Uterus (tissue), 2 donors: ENCODE measurements around the gene GAS2L1.

Experiments used
- POLR2A ChIP-seq, 2 donors: fragments of 450-650 bp; IDR thresholded peaks; one replicate each; pipeline ENCODE4 v1.6.1; 2016; ENCODE audit warnings: antibody characterized with exemption in 2 of 2, mild to moderate bottlenecking in 1 of 2, moderate library complexity in 1 of 2
- TF ChIP-seq, protein P1 (sequence below), 4 experiments: fragments of 200-600 bp in 2 of 4; fragments of 450-650 bp in 2 of 4; sonication (generic) in 2 of 4; IDR thresholded peaks; one replicate each; pipeline ENCODE4 v1.5.1; 2016 to 2019; ENCODE audit warnings: antibody characterized with exemption in 4 of 4, mild to moderate bottlenecking in 2 of 4, moderate library complexity in 1 of 4

- TF ChIP-seq, protein P1, sequence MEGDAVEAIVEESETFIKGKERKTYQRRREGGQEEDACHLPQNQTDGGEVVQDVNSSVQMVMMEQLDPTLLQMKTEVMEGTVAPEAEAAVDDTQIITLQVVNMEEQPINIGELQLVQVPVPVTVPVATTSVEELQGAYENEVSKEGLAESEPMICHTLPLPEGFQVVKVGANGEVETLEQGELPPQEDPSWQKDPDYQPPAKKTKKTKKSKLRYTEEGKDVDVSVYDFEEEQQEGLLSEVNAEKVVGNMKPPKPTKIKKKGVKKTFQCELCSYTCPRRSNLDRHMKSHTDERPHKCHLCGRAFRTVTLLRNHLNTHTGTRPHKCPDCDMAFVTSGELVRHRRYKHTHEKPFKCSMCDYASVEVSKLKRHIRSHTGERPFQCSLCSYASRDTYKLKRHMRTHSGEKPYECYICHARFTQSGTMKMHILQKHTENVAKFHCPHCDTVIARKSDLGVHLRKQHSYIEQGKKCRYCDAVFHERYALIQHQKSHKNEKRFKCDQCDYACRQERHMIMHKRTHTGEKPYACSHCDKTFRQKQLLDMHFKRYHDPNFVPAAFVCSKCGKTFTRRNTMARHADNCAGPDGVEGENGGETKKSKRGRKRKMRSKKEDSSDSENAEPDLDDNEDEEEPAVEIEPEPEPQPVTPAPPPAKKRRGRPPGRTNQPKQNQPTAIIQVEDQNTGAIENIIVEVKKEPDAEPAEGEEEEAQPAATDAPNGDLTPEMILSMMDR (IDR thresholded peaks at IDR 0.05): peak in 3 of 4 experiments; percentile 27 to 40 (median 28)
- peak in 1 of 2 donors; percentile 65 for TF ChIP-seq POLR2A (IDR thresholded peaks at IDR 0.05)
These were observed 565 bp downstream of the GAS2L1 start for GRCh38 chr22:29306835-29307595.
